K562 (cell line): Measurements from ENCODE around the gene DENND1A. TPM values are rescaled to one million over a fixed set of nuclear protein-coding genes. Genes with fewer than 3 reads are reported as not detected.

ENCODE experiments used
- ATAC-seq: fragments of 200-7000 bp; cut with Tn5 transposase; 3 replicates; pipeline ENCODE4 v1.9.1; 2020; ENCODE audit warnings: moderate library complexity
- BruUV-seq: library from RNA; stranded (reverse); fragments of 400-500 nt; replicated peaks from 2 replicates; lab custom pipeline; 2021; lab: Mats Ljungman, UMichigan
- CTCF ChIA-PET: fragments of 300-600 bp; formaldehyde crosslinking; extraction: SDS; loops from one replicate; lab custom pipeline; 2021; ENCODE audit warnings: low intra/inter-chr PET ratio; lab: Yijun Ruan, JAX
- POLR2A ChIA-PET: fragments of 300-600, 350-650 bp; sonication (Branson Sonifier 250); formaldehyde crosslinking; extraction: SDS; loops from one replicate; lab custom pipeline; 2021; ENCODE audit warnings: antibody characterized with exemption, inconsistent platforms; lab: Yijun Ruan, JAX
- DNase-seq, 4 experiments: peaks; one replicate each; pipeline versions ENCODE4 v3.0.0 to v3.0.0-alpha.2; 2011 to 2018; ENCODE audit warnings: low spot score in 3 of 4, mixed read lengths in 3 of 4; ENCODE audit errors: extremely low read depth in 1 of 4
- FAIRE-seq: peaks from 2 replicates; lab custom pipeline; 2011; peaks lifted over from hg19 to GRCh38; lab: Jason Lieb, UNC
- H2AFZ ChIP-seq: 2 replicates; pipeline ENCODE4 v1.6.0; 2011; ENCODE audit warnings: low read depth, low read length, control low read depth, inconsistent platforms
- H3K27ac ChIP-seq: fragments of 200-600 bp; 3 replicates; pipeline ENCODE4 v1.8.0; 2011; ENCODE audit warnings: low read depth, mild to moderate bottlenecking, control low read depth, inconsistent platforms, low read length, moderate library complexity, mixed read lengths; ENCODE audit errors: extremely low read depth
- H3K27me3 ChIP-seq, 2 experiments: fragments of 300-600 bp in 1 of 2; 2 replicates in 1 of 2; 3 replicates in 1 of 2; pipeline versions ENCODE4 v1.6.0 to v1.8.0; 2011; ENCODE audit warnings: inconsistent platforms in 2 of 2, low read length in 2 of 2, mild to moderate bottlenecking in 1 of 2, mixed read lengths in 1 of 2, moderate library complexity in 1 of 2; ENCODE audit not compliant: control insufficient read depth in 2 of 2, insufficient read depth in 2 of 2
- H3K36me3 ChIP-seq: fragments of 300-600 bp; 3 replicates; pipeline ENCODE4 v1.8.0; 2011; ENCODE audit warnings: mild to moderate bottlenecking, low read length, inconsistent platforms; ENCODE audit not compliant: control insufficient read depth, insufficient read depth
- H3K4me1 ChIP-seq, 2 experiments: fragments of 200-600 bp in 1 of 2; replicated peaks in 1 of 2; 2 replicates in 1 of 2; 3 replicates in 1 of 2; pipeline versions ENCODE4 v1.5.1 to v1.8.0; 2011; ENCODE audit warnings: inconsistent platforms in 2 of 2, low read length in 2 of 2, mild to moderate bottlenecking in 1 of 2, mixed read lengths in 1 of 2, moderate library complexity in 1 of 2; ENCODE audit not compliant: control insufficient read depth in 2 of 2, insufficient read depth in 2 of 2
- H3K4me2 ChIP-seq: 2 replicates; pipeline ENCODE4 v1.6.1; 2011; ENCODE audit warnings: low read length, control low read depth, inconsistent platforms, mixed read lengths; ENCODE audit not compliant: insufficient read depth
- H3K4me3 ChIP-seq: fragments of 200-600 bp; sonication (generic), shearing (Covaris generic); 2 replicates; pipeline ENCODE4 v1.5.1; 2016; ENCODE audit warnings: control low read depth, inconsistent platforms
- H3K79me2 ChIP-seq: fragments of 200-600 bp; 3 replicates; pipeline ENCODE4 v1.8.0; 2011; ENCODE audit warnings: low read length, inconsistent platforms; ENCODE audit not compliant: control insufficient read depth, insufficient read depth
- H3K9ac ChIP-seq, 2 experiments: 2 replicates each; pipeline versions ENCODE4 v1.6.0 to v1.6.1; 2011; ENCODE audit warnings: low read depth in 2 of 2, low read length in 2 of 2, control low read depth in 1 of 2, inconsistent platforms in 1 of 2, mild to moderate bottlenecking in 1 of 2, mixed read lengths in 1 of 2; ENCODE audit not compliant: insufficient read depth in 1 of 2
- H3K9me1 ChIP-seq: one replicate; pipeline ENCODE4 v1.6.0; 2011; ENCODE audit warnings: inconsistent platforms, mild to moderate bottlenecking, low read length, moderate library complexity; ENCODE audit not compliant: control insufficient read depth, insufficient read depth
- H3K9me3 ChIP-seq: replicated peaks from 2 replicates; pipeline ENCODE4 v1.5.1; 2011; ENCODE audit warnings: low read depth, low read length, inconsistent platforms; ENCODE audit not compliant: control insufficient read depth, insufficient read depth
- H4K20me1 ChIP-seq: replicated peaks from 2 replicates; pipeline ENCODE4 v1.6.1; 2011; ENCODE audit warnings: low read length, inconsistent platforms, mixed read lengths; ENCODE audit not compliant: control insufficient read depth, insufficient read depth
- CBX8 ChIP-seq: fragments of 200-600 bp; sonication (generic); IDR thresholded peaks from 2 replicates; pipeline ENCODE4 v1.6.1; 2012; ENCODE audit warnings: borderline replicate concordance, mixed run types, low read depth, mild to moderate bottlenecking, moderate library complexity, mixed read lengths, low read length, control low read depth, inconsistent platforms; ENCODE audit not compliant: poor library complexity, severe bottlenecking; ENCODE audit errors: extremely low read depth
- CCAR2 ChIP-seq: fragments of 200-400 bp; formaldehyde crosslinking; IDR thresholded peaks from 2 replicates; pipeline ENCODE4 v1.6.1; 2017; ENCODE audit warnings: mild to moderate bottlenecking, low read depth, low read length
- CHD4 ChIP-seq: fragments of 200-600 bp; sonication (generic); IDR thresholded peaks from 3 replicates; pipeline ENCODE4 v1.6.1; 2012; ENCODE audit warnings: low read depth, mild to moderate bottlenecking, mixed read lengths, low read length, inconsistent platforms; ENCODE audit not compliant: insufficient read depth, insufficient replicate concordance, poor library complexity, severe bottlenecking
- FIP1L1 ChIP-seq: fragments of 200-400 bp; formaldehyde crosslinking; IDR thresholded peaks from 2 replicates; pipeline ENCODE4 v1.6.1; 2018; ENCODE audit warnings: mild to moderate bottlenecking, low read depth, low read length; ENCODE audit not compliant: poor library complexity, severe bottlenecking
- FOXK1 ChIP-seq: sonication (generic); formaldehyde crosslinking; IDR thresholded peaks from 2 replicates; pipeline ENCODE4 v1.8.0; 2022; ENCODE audit warnings: missing genetic modification reagents, mild to moderate bottlenecking, borderline replicate concordance
- KLF13 ChIP-seq: fragments of 450-650 bp; IDR thresholded peaks from 2 replicates; pipeline ENCODE4 v1.6.1; 2016; ENCODE audit warnings: missing genetic modification characterization, low read depth, mild to moderate bottlenecking, missing compliant biosample characterization, moderate library complexity, borderline replicate concordance
- NR4A1 ChIP-seq, 2 experiments: fragments of 250-450 bp in 1 of 2; fragments of 450-650 bp in 1 of 2; sonication (Bioruptor Pico) in 1 of 2; IDR thresholded peaks; 2 replicates each; pipeline versions ENCODE4 v1.4.0 to v1.6.1; 2016 to 2020; ENCODE audit warnings: mild to moderate bottlenecking in 2 of 2, missing compliant biosample characterization in 1 of 2, missing genetic modification characterization in 1 of 2, moderate library complexity in 1 of 2
- SFPQ ChIP-seq: fragments of 200-400 bp; formaldehyde crosslinking; IDR thresholded peaks from 2 replicates; pipeline ENCODE4 v1.6.1; 2017; ENCODE audit warnings: mild to moderate bottlenecking, low read depth, low read length, moderate library complexity
- ZC3H8 ChIP-seq: fragments of 450-650 bp; IDR thresholded peaks from 2 replicates; pipeline ENCODE4 v1.6.1; 2017
- ZNF282 ChIP-seq: sonication (generic); formaldehyde crosslinking; IDR thresholded peaks from 2 replicates; pipeline ENCODE4 v1.8.1; 2023; ENCODE audit warnings: missing genetic modification reagents
- ZNF316 ChIP-seq: fragments of 450-650 bp; IDR thresholded peaks from 2 replicates; pipeline ENCODE4 v1.6.1; 2016
- ZNF583 ChIP-seq: fragments of 250-450 bp; sonication (Bioruptor Pico); IDR thresholded peaks from 2 replicates; pipeline ENCODE4 v1.4.0; 2020
- WGBS: fragments of 100-300 bp; shearing (Covaris generic); methylation state at CpG from one replicate; pipeline ENCODE4 v1.1.6; 2016; ENCODE audit warnings: low coverage, mixed read lengths; ENCODE audit not compliant: insufficient coverage; ENCODE audit errors: missing lambda C conversion rate; 5-methylcytosine and 5-hydroxymethylcytosine counted together
- in situ Hi-C: fragments of 300-500 bp; cut with MboI; formaldehyde crosslinking; loops from 4 replicates; pipeline ENCODE4 v1.15.0; 2018; ENCODE audit warnings: inconsistent platforms, mixed read lengths
- intact Hi-C: fragments of 100-400 bp; cut with micrococcal nuclease; formaldehyde crosslinking; loops from 2 replicates; pipeline ENCODE4 v1.14.2; 2022
- polyA plus RNA-seq, 8 experiments: library from polyadenylated mRNA; depleted of rRNA in 4 of 8; stranded (reverse) in 5 of 8; unstranded in 3 of 8; fragments of >200 nt; fragmentation: Nextera tagmentation in 2 of 8; fragmentation: Illumina TruSeq in 1 of 8; extraction: Ambion mirVana in 2 of 8; extraction: Trizol in 1 of 8; gene quantifications; 2 replicates each; pipeline versions ENCODE4 v1.2.1 to v1.2.3, GENCODE V29; 2011 to 2014; ENCODE audit warnings: inconsistent platforms in 1 of 8, missing spikeins in 1 of 8
- total RNA-seq, 7 experiments: library from RNA; depleted of rRNA in 6 of 7; stranded (reverse); fragments of >200 nt in 6 of 7; fragmentation: Illumina TruSeq in 2 of 7; extraction: Trizol in 2 of 7; gene quantifications; 2 replicates each; pipeline versions ENCODE4 v1.2.1 to v1.2.3, GENCODE V29; 2011 to 2021; ENCODE audit warnings: low replicate concordance in 1 of 7

Gene DENND1A
- total and polyA plus RNA-seq, 9 of the 15 experiments (the other 6 are each of a cell fraction or from before 2014, with no cell fraction given) = 7.6 to 29.5 (median 15.7) TPM

- Histone ChIP-seq H2AFZ (no peak overlapping the region), H3K27me3 (no peaks in the 10 kb centered on the region), H3K79me2 (no peaks in the 10 kb centered on the region), H3K4me1 (no peaks in the 10 kb centered on the region), H3K27ac (no peak overlapping the region)
- DNase-seq = no peak
- 96% methylated on average over 9 of the region's 9 CpGs for WGBS
- intact Hi-C loops = no loop called here
- TF ChIP-seq ZC3H8 = no peak
- TF ChIP-seq, all 486 proteins: peak for 0
- H3K9ac ChIP-seq = no peak overlapping the region
- peaks cover 3% of the 10 kb centered on the region; the same call in 1 of the 3 replicates for H3K36me3 ChIP-seq
- ATAC-seq (no peak), FAIRE-seq (no peak)
- no peak overlapping the region for H3K4me3 ChIP-seq
- ChIA-PET POLR2A (no interaction called here), CTCF (no interaction called here)
- no peaks in the 10 kb centered on the region for H3K9me3 ChIP-seq
- no peaks in the 10 kb centered on the region for H4K20me1 ChIP-seq
- no peaks in the 10 kb centered on the region for H3K9me1 ChIP-seq
- in situ Hi-C loops = no loop called here
- no TSS peak for BruUV-seq
- no peak overlapping the region for H3K4me2 ChIP-seq
These were observed 299.7 kb downstream of the DENND1A start for GRCh38 chr9:123630233-123630632.

- Histone ChIP-seq H3K27ac (no peak overlapping the region), H3K9me3 (no peaks in the 10 kb centered on the region), H2AFZ (no peak overlapping the region), H3K4me1 (no peaks in the 10 kb centered on the region), H3K4me2 (no peak overlapping the region), H3K9me1 (no peaks in the 10 kb centered on the region), H3K79me2 (no peaks in the 10 kb centered on the region), H3K27me3 (no peaks in the 10 kb centered on the region), H3K36me3 (peaks cover 3% of the 10 kb centered on the region; the same call in 1 of the 3 replicates), H3K9ac (no peak overlapping the region), H3K4me3 (no peak overlapping the region), H4K20me1 (no peaks in the 10 kb centered on the region)
- no TSS peak for BruUV-seq
- in situ Hi-C loops (no loop called here), intact Hi-C loops (loop anchor here (10.0 kb wide), 1 partner anchor 65 kb away; no protein-coding TSS in a partner anchor)
- 84% methylated on average over 3 of the region's 3 CpGs for WGBS
- DNase-seq (no peak), FAIRE-seq (no peak), ATAC-seq (no peak)
- ChIA-PET POLR2A (interaction anchor here (0.6 kb wide), 1 partner anchor 23 kb away, joined by 3 read pairs; no protein-coding TSS in a partner anchor), CTCF (no interaction called here)
- no peak for TF ChIP-seq CCAR2
- no peak for TF ChIP-seq SFPQ
- TF ChIP-seq NR4A1 (CRISPR knock-in tag; IDR thresholded peaks at IDR 0.05) = no peak
- TF ChIP-seq NR4A1 (tag; IDR thresholded peaks at IDR 0.05) = no peak
- TF ChIP-seq CHD4 = no peak
- no peak for TF ChIP-seq FOXK1 (CRISPR knock-in tag)
- no peak for TF ChIP-seq ZNF282 (CRISPR knock-in tag)
- no peak for TF ChIP-seq ZNF316
- TF ChIP-seq CBX8 = no peak
- TF ChIP-seq ZNF583 (CRISPR knock-in tag) = no peak
- no peak for TF ChIP-seq FIP1L1
- no peak for TF ChIP-seq KLF13 (tag)
These were observed 300.4 kb downstream of the DENND1A start for GRCh38 chr9:123629531-123629930.
